ENCODE measurements around the gene STAG3. TPM values are rescaled to one million over a fixed set of nuclear protein-coding genes. Genes with fewer than 3 reads are reported as not detected.

STAG3 gene
- total and polyA plus RNA-seq, 8 donors = 0.19 to 1.2 (median 0.98) TPM

- Histone ChIP-seq H3K27ac (no peak overlapping the region), H3K4me3 (no peak overlapping the region), H3K4me1 (peaks cover 0 to 6% (median 3%) of the 10 kb centered on the region in 3 donors), H3K27me3 (no peaks in the 10 kb centered on the region), H3K36me3 (no peaks in the 10 kb centered on the region), H3K9me3 (no peaks in the 10 kb centered on the region)
- ATAC-seq (no peak), FAIRE-seq (no peak), DNase-seq (no peak)
- intact Hi-C loops (cut with DNase I) = no loop called here
- TF ChIP-seq CTCF (IDR thresholded peaks at IDR 0.05) = no peak
Measured at GRCh38 chr7:100152404-100152803, 25.3 kb upstream of the STAG3 start.

- ATAC-seq = no peak
- WGBS, 2 donors = 92 to 94% methylated on average over 17 to 18 of the region's 18 CpGs
- H3K27me3 ChIP-seq = no peaks in the 10 kb centered on the region
- FAIRE-seq = no peak
- no peak overlapping the region for H3K27ac ChIP-seq
- no peaks in the 10 kb centered on the region for H3K9me3 ChIP-seq
- H3K4me1 ChIP-seq = peaks cover 0 to 6% (median 6%) of the 10 kb centered on the region in 3 donors
- TF ChIP-seq CTCF (IDR thresholded peaks at IDR 0.05) = no peak
- no peak overlapping the region for H3K4me3 ChIP-seq
- intact Hi-C loops (cut with DNase I) = no loop called here
- no peak for DNase-seq
- H3K36me3 ChIP-seq = no peaks in the 10 kb centered on the region
Measured at GRCh38 chr7:100152937-100153666, 24.6 kb upstream of the STAG3 start.

GRCh38 chr7:100153708-100154535, 23.8 kb upstream of the STAG3 start:
- DNase-seq (peak in 1 of 6 donors; percentile 66), ATAC-seq (no peak), FAIRE-seq (no peak)
- intact Hi-C loops (cut with DNase I) = no loop called here
- 81 to 83% methylated on average over 16 of the region's 16 CpGs for WGBS, 2 donors
- no peaks in the 10 kb centered on the region for H3K36me3 ChIP-seq
- no peak overlapping the region for H3K27ac ChIP-seq
- H3K27me3 ChIP-seq = no peaks in the 10 kb centered on the region
- no peaks in the 10 kb centered on the region for H3K9me3 ChIP-seq
- no peak for TF ChIP-seq CTCF (IDR thresholded peaks at IDR 0.05)
- H3K4me3 ChIP-seq = no peak overlapping the region
- peaks cover 0 to 6% (median 6%) of the 10 kb centered on the region in 3 donors for H3K4me1 ChIP-seq

- intact Hi-C loops (cut with DNase I) = no loop called here
- WGBS, 2 donors = 76 to 78% methylated on average over 26 to 30 of the region's 30 CpGs
- FAIRE-seq = no peak
- TF ChIP-seq CTCF (IDR thresholded peaks at IDR 0.05) = no peak
- Histone ChIP-seq H3K4me1 (peaks cover 0 to 6% (median 3%) of the 10 kb centered on the region in 3 donors), H3K9me3 (no peaks in the 10 kb centered on the region), H3K4me3 (no peak overlapping the region), H3K27me3 (no peaks in the 10 kb centered on the region), H3K36me3 (no peaks in the 10 kb centered on the region), H3K27ac (no peak overlapping the region)
- peak in 1 of 6 donors; percentile 69 for DNase-seq
- no peak for ATAC-seq
Measured at GRCh38 chr7:100154651-100155491, 22.8 kb upstream of the STAG3 start.

Measured in pancreas (tissue), 10 donors.